GM18526 (cell line): ENCODE data around the gene MRPL38.

Source experiments
- POLR2A ChIP-seq: IDR thresholded peaks from 3 replicates; pipeline ENCODE4 v1.6.1; 2011; ENCODE audit not compliant: insufficient read length; ENCODE audit errors: extremely low read depth

The MRPL38 gene

DNA sequence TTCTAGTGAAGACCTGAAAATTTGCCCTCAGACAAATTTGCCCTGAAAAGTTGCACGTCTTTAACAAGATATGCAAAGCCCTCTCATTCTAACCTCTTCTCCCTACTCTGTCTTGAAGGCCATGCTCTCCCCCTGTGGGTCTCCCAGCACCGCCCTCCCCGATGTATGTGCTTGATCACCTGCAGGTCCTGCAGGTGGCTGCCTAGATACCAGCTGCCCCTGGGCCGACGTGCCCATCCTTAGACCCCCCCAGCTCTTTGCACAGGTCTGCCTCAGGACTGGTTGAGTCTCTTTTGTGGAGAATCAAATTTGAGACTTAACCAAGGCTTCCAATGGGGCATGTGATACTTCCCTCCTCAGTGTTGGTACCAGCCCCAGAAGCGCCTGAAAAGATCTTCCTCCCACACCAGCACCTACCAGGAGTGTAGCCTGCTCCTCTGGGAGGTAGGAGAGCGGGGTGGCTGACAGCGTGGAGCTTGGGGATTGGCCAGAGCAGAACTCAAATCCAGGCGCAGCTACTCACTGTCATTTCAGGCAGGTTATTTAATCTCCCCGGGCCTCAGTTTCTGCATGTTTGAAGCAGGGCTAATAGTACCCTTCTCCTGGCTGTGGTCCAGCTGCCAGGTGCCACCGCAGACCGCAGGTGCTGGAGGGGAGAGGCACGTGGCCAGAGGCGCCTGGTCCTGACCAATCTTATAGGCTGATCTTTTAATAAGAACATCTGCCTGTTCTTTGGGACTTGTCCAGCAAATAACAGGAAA lies 4.5 kb upstream of the MRPL38 start:
- no peak for TF ChIP-seq POLR2A

DNA sequence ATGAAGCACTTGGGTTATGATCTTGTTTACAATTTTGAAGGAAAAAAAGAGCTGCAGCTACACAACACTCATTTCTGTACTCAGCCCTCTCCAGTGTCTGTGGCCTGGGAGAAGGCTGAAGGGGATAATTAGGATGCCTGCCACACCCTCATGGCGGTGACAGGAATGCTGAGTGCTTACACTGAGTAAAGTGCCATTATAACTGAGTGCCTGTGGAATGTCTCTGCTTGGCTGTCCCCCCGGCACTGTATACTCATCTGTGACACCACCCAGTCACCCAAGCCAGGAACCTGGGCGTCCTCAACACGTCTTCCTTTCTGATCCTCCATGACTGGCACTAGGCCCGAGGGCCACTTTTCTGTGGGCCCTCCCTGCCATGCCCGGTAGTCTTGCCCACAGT lies 3.5 kb upstream of the MRPL38 start:
- TF ChIP-seq POLR2A = no peak

DNA sequence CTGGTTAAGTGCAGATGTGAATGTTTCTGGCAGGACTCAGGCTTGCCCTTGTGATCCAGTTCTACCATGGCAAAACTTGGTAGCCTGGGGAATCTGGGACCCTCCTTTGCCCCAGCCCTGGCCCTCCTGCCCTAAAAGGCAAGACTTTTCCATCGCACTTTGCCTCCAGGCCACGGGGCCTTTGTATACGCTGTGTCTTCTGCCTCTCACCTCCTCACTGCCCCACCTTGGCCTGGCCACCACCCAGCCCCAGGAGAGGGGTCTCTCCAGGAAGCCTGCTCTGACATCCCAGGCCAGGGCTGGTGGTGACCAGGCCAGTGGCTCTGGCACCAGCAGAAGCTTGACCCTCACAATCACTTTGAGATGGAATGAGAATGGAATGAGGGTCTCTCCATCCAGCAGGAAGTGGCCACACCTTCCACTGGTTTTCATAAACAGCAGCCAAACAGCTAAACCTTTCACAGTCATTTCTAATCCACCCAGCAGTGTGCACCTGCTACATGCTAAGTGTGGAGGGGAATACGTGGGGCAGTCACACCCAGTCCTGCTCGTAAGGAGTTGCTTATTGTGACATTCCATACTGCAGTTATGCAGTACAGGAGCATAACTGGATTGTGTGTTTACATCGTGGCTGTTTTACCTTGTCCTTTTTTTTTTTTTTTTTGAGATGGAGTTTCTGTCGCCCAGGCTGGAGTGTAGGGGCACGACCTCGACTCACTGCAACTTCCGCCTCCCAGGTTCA lies 1.6 kb upstream of the MRPL38 start:
- no peak for TF ChIP-seq POLR2A

DNA sequence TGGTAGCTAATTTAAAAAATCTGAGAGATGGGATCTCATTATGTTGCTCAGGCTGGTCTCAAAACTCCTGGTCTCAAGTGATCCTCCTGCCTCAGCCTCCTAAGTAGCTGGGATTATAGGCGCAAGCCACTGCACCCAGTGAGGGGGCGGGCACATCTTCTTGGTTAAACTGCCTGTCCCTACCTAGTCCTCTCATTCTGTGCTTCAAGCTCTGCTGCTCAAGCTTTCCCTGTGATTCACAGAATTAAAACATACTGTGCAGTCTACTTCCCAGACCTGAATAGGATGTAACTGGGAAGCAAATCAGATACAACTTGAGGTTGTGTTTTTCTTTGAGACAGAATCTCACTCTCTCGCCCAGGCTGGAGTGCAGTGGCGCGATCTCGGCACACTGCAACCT lies 2.3 kb downstream of the MRPL38 start:
- no peak for TF ChIP-seq POLR2A

DNA sequence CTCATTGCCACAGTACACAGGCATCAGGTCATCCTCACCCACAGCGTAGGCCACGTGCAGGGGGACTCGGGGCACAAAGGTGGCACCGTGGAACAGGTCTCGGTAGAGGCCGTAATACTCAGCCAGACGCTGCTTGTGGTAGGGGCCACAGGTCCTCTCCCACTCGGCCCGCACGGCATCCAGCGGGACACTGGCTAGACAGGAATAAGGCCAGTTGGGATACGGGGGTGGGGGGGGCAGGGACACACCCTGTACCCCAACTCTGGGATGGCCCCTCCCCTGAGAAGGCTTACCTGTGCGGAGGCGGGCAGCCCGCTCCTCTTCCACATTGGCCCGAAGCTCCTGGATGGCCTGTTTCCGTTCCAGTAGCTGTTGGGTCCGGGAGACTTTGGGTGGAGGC lies 3.0 kb downstream of the MRPL38 start:
- TF ChIP-seq POLR2A = no peak

DNA sequence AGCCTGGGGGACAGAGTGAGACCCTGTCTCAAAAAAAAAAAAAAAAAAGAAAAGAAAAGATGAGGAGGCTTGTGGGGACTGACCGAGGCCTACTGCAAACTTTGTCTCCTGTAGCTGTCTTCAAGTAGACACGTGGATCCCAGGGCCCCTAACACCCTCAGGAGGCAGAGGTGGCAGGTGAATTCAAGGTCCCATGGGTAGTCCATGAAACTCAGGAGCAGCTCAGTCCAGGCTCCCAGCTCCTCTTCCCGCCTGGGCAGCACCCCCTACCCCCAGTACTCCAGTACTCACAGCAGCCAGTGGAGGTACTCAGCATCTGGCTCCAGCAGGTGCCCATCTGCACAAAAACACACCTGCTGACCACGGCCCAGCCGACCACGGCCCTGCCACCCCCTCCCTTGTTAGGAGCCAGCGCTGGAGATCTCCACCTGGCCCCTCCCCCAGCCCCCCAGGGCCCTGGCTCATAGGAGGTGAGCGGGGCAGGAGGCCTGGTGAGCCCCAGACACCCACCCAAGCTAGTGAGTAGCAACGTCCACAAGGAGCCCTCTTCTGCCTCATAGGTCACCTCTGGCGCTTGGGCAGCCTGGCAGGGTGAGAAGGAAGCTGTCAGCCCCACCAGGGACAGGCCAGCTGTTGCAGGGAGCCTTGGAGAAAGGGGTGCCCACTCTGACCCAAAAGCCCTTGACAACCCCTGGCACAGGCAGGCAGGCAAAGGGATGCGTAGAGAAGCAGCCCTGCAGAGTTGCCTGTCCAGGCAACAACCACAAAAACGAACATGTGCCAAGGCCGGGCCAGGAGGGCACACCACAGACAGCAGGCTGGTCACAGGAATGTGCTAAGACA lies 3.8 kb downstream of the MRPL38 start:
- TF ChIP-seq POLR2A = no peak

DNA sequence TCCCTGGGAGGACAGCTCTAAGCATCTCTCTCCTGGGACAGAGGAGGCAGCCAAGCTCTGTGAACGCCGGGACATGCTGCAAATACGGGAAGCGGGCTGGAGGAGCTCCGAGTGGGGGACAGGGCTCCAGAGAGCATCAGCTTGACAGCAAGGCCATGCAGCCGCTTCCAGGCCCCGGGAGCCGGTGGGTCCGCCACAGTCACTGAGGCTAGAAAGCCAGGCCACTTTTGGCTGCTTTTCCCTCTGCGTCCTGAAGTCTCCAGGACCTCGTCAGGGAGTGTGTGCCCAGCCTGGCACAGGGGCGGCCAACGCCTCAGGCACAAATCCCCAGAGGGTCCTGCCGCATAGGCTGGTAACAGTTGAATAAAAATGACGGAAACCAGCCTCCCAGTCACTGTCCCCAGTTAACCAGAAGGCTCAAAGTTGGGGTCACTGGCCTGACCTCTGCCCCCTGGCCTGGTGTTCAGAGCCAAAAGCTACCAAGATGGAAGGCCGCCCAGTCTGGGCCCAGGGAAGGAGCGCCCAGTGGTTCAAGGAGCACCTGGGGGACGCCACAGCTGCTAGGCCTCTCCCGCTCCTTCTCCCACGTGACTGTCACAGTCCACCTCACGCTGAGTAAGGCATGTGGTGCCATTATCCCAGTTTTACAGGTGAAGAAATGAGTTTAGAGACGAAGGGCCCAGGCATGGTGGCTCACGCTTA lies 4.8 kb downstream of the MRPL38 start:
- TF ChIP-seq POLR2A = no peak

DNA sequence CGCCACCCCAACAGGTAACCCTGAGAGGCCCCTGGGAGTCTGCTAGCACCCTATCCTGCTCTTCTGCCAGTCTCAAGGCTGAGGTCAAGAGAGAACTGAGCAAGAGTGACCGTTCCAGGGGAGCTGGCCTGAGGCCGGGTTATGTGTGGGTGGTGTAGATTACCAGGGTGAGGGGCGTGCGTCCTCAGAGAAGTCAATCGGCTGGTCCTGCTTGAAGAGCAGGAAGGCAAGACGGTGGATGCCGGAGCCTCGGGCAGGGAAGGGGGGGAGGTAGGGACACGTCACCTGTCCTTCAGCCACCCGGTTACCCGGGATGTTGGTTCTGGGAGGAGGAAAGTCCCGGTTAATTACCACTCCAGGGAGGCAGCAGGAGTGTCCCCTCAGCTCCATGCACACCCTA lies 5.3 kb downstream of the MRPL38 start:
- TF ChIP-seq POLR2A = no peak

DNA sequence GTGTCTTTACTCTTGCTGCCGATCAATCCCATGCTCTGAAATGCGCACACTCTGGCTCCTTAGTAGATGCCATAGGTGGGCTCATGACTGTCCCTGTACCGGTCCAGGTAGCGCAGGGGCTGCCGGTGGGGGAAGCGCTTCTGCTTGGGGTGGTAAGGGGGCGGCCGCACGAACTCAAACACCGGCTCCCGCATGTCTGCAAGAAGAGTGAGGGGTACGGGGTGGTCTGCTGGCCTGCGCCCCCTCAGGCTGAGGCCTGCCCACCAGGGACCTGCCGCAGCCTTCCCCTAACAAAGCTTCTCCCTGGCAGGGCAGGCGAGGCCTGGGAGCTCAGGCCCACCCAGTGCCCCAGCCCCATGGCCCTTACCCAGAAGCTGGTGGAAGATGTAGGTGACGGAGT lies 5.9 kb downstream of the MRPL38 start:
- no peak for TF ChIP-seq POLR2A

DNA sequence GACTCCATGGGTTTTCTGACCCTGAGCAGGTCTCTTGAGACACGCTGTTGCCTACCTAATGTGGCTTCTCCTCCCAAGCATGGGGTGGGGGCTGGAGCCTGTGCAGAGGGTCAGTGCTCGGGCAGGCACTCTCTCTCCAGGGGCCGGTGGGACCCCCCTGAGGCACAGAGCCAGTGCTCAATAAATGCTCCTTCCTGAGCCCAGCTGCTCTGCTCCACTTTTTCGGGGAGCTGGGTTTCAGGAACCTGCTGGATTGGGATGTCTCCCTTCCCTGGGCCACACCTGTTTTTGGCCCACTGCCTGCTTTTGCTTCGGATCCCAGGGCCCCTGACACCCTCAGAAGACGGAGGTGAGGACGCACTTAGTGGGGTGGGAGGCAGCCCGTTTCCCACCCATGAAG lies 6.6 kb downstream of the MRPL38 start:
- no peak for TF ChIP-seq POLR2A

DNA sequence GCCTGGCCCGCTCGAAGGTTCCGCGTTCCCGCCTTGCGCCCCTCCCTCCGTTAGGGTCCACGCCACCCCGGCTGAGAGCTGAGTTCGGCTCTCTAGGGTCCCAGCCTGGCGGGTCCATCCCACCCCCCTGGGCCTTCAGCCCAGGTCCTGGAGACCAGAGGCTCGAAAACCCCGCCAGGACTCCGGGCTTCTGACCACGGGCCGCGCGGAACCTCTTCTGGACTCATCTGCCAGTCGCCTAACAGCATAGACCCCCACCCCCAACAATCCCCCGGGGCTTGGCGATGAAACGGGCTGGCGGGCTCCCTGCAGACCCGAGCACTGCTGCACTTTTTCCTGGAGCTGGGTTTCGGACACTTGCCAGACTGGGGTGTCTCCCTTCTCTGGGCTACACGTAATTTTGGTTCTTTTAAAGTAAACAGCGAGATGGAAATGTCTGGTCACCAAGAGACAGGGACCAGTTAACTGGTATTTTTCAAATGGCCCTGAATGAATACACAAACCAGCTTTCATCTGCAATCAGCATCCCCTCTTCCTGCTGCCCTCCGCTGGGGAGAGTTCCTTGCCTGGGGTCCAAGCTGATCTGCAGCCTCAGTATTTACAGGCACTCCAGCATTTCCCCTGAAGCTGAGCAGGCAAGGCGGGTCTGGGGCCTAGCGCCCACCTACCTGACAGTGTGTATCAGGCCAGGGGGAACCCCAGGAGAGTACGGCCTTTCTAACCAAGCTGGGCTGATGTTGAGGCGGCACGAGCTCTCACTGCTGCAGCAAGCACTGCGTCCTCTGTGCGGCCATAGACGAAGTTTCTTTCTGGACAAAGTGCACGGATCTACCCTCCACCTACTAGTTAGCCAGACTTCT lies 7.3 kb downstream of the MRPL38 start:
- no peak for TF ChIP-seq POLR2A

DNA sequence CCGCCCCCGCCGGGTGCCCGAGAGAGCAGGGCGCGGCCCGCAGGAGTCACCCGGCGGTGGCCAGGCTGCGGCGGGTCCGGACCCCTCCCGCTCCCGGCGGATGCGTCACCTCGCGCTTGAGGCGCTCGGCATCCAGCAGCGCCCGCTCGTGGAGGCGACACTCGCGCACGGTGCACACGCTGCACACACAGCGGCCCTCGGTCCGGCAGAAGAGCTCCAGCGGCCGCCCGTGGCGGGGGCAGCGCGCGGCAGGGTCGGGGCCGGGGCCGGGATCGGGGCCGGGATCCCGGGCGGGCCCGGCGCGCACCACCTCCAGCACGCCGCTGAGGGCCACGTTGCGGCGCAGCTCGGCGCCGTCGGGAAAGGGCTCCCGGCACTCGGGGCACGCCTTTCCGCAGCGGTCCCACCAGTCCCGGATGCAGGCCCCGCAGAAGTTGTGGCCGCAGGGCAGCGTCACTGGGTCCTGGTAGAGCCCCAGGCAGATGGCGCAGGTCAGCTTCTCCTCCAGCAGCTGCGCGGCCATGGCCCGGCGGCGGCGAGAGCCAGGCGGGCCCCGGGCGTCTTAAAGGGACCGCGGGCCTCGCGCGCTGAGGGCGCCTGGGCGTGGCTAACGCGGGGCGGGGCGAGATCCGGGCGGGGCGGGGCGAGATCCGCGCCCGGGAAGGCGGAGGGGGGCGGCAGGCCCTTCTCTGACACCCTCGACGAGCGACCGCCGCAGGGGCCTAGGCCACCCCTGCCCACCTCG lies 8.1 kb downstream of the MRPL38 start, which contains the start of gene TRIM65:
Gene TRIM65, minus strand, starts transcription at position 537 of the 745 bp plus-strand sequence. Its CDS starts 14 bp downstream, at position 523.
- TF ChIP-seq POLR2A = peak; percentile 74

DNA sequence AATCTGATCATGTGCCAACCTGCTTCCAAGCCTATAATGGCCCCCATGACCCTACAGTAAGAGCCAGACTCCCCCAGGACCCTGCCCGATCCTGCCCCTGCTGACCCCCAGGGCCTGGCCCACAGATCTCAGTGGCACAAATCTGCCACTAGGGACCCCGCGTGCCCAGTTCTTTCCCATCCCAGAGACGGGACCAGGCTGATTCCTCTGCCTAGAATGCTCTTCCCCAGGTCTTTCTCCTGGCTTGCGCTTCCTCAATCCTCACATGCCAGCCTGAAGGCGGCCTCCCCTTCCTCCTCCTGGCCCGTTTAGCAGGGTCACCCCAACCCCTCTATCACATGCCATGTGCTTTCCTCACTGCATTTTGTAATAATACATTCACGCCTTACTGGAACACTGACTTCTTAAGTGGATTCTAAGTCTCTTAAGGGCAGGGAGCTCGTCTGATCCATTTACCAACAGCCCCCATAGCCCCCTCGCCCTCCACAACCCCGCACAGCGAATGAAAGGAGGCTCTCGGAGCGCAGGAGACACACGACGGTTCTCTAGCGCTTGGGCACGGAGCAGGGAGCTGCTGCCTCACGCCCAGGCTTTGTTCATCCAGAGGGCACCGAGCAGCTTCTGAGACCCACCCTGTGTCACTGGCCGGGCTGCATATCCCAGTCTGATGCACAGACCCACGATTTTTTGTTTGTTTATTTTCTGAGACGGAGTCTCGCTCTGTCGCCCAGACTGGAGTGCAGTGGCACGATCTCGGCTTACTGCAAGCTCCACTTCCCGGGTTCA lies 9.1 kb downstream of the MRPL38 start:
- no peak for TF ChIP-seq POLR2A
